Measurements from ENCODE around the gene ERP27. TPM values are rescaled to one million over a fixed set of nuclear protein-coding genes. Genes with fewer than 3 reads are reported as not detected.

Gene ERP27
- total and polyA plus RNA-seq, 2 of the 8 experiments (the other 6 are each of a cell fraction or from before 2014, with no cell fraction given): not detected

GRCh38 chr12:14885718-14886221 lies 52.6 kb downstream of the ERP27 start, which contains the start of gene MGP (continued):
- TF ChIP-seq TAF1 (IDR thresholded peaks at IDR 0.05; ENCODE audit: low read depth, low read length): no peak
- TF ChIP-seq YY1 (IDR thresholded peaks at IDR 0.05; ENCODE audit: low read depth, low read length): no peak
- TF ChIP-seq EP300 (IDR thresholded peaks at IDR 0.05; ENCODE audit: borderline replicate concordance in 1 of 2, low read depth in 2 of 2, low read length in 2 of 2): no peak
- no peak for TF ChIP-seq SRF (IDR thresholded peaks at IDR 0.05; ENCODE audit: low read depth, low read length)

Data from H1 (cell line).